K562 (cell line): ENCODE data around the gene MPZL1. TPM values are rescaled to one million over a fixed set of nuclear protein-coding genes. Genes with fewer than 3 reads are reported as not detected.

Experiments
- BRCA1 ChIP-seq, 2 experiments: fragments of 450-650 bp in 1 of 2; sonication (generic) in 1 of 2; formaldehyde crosslinking in 1 of 2; IDR thresholded peaks; 2 replicates each; pipeline versions ENCODE4 v1.5.0 to v1.6.1; 2017 to 2020; ENCODE audit warnings: mild to moderate bottlenecking in 1 of 2, missing genetic modification reagents in 1 of 2
- KDM4B ChIP-seq, 2 experiments: fragments of 450-650 bp in 1 of 2; sonication (generic) in 1 of 2; IDR thresholded peaks; 2 replicates each; pipeline ENCODE4 v1.6.1; 2016 to 2017; ENCODE audit warnings: borderline replicate concordance in 2 of 2, antibody characterized with exemption in 1 of 2, low read depth in 1 of 2, mild to moderate bottlenecking in 1 of 2
- MECOM ChIP-seq: fragments of 250-450 bp; sonication (Bioruptor Pico); IDR thresholded peaks from 2 replicates; pipeline ENCODE4 v1.8.0; 2022; ENCODE audit warnings: inconsistent platforms
- MXI1 ChIP-seq: IDR thresholded peaks from 2 replicates; pipeline ENCODE4 v1.6.1; 2011; ENCODE audit warnings: low read depth, mild to moderate bottlenecking, improper control_type of control experiment, low read length
- NR4A1 ChIP-seq, 2 experiments: fragments of 250-450 bp in 1 of 2; fragments of 450-650 bp in 1 of 2; sonication (Bioruptor Pico) in 1 of 2; IDR thresholded peaks; 2 replicates each; pipeline versions ENCODE4 v1.4.0 to v1.6.1; 2016 to 2020; ENCODE audit warnings: mild to moderate bottlenecking in 2 of 2, missing compliant biosample characterization in 1 of 2, missing genetic modification characterization in 1 of 2, moderate library complexity in 1 of 2
- RFX1 ChIP-seq: fragments of 450-650 bp; IDR thresholded peaks from 2 replicates; pipeline ENCODE4 v1.6.1; 2016; ENCODE audit warnings: mild to moderate bottlenecking, moderate library complexity
- SMAD2 ChIP-seq: fragments of 150-350 bp; IDR thresholded peaks from 2 replicates; pipeline ENCODE4 v1.6.1; 2014; ENCODE audit warnings: low read depth, mild to moderate bottlenecking, low read length
- SPI1 ChIP-seq: IDR thresholded peaks from 2 replicates; pipeline ENCODE4 v1.6.1; 2011; ENCODE audit warnings: low read depth, low read length, control low read depth, borderline replicate concordance
- SRSF1 ChIP-seq: fragments of 200-400 bp; formaldehyde crosslinking; IDR thresholded peaks from 2 replicates; pipeline ENCODE4 v1.6.1; 2017; ENCODE audit warnings: mild to moderate bottlenecking, low read depth, low read length, moderate library complexity
- STAG1 ChIP-seq: sonication (generic); formaldehyde crosslinking; IDR thresholded peaks from 2 replicates; pipeline ENCODE4 v1.5.0; 2020; ENCODE audit warnings: missing genetic modification reagents, borderline replicate concordance
- TBL1XR1 ChIP-seq, 2 experiments: IDR thresholded peaks; 2 replicates each; pipeline ENCODE4 v1.6.1; 2012; ENCODE audit warnings: improper control_type of control experiment in 2 of 2, low read length in 2 of 2, mild to moderate bottlenecking in 1 of 2
- XRCC3 ChIP-seq: fragments of 450-650 bp; IDR thresholded peaks from 2 replicates; pipeline ENCODE4 v1.6.1; 2017; ENCODE audit warnings: mild to moderate bottlenecking, moderate library complexity
- ZNF12 ChIP-seq: sonication (generic); formaldehyde crosslinking; IDR thresholded peaks from 2 replicates; pipeline ENCODE4 v1.4.0; 2020; ENCODE audit warnings: mild to moderate bottlenecking, missing genetic modification reagents
- ZNF232 ChIP-seq: sonication (generic); formaldehyde crosslinking; IDR thresholded peaks from 2 replicates; pipeline ENCODE4 v1.8.0; 2022; ENCODE audit warnings: mild to moderate bottlenecking, missing genetic modification reagents
- ZNF695 ChIP-seq: fragments of 450-650 bp; formaldehyde crosslinking; IDR thresholded peaks from 2 replicates; pipeline ENCODE4 v1.4.0; 2020; ENCODE audit warnings: mild to moderate bottlenecking, moderate library complexity
- ZNF764 ChIP-seq: fragments of 250-450 bp; sonication (Bioruptor Pico); IDR thresholded peaks from 2 replicates; pipeline ENCODE4 v1.4.0; 2020; ENCODE audit warnings: low read depth, mild to moderate bottlenecking, moderate library complexity
- ZNF77 ChIP-seq: fragments of 250-450 bp; sonication (Bioruptor Pico); IDR thresholded peaks from 2 replicates; pipeline ENCODE4 v1.5.0; 2020
- polyA plus RNA-seq, 8 experiments: library from polyadenylated mRNA; depleted of rRNA in 4 of 8; stranded (reverse) in 5 of 8; unstranded in 3 of 8; fragments of >200 nt; fragmentation: Nextera tagmentation in 2 of 8; fragmentation: Illumina TruSeq in 1 of 8; extraction: Ambion mirVana in 2 of 8; extraction: Trizol in 1 of 8; gene quantifications; 2 replicates each; pipeline versions ENCODE4 v1.2.1 to v1.2.3, GENCODE V29; 2011 to 2014; ENCODE audit warnings: inconsistent platforms in 1 of 8, missing spikeins in 1 of 8
- total RNA-seq, 7 experiments: library from RNA; depleted of rRNA in 6 of 7; stranded (reverse); fragments of >200 nt in 6 of 7; fragmentation: Illumina TruSeq in 2 of 7; extraction: Trizol in 2 of 7; gene quantifications; 2 replicates each; pipeline versions ENCODE4 v1.2.1 to v1.2.3, GENCODE V29; 2011 to 2021; ENCODE audit warnings: low replicate concordance in 1 of 7
- TF ChIP-seq, protein P1 (sequence below), 2 experiments: fragments of 450-650 bp; IDR thresholded peaks; 2 replicates each; pipeline ENCODE4 v1.6.1; 2018; ENCODE audit warnings: mild to moderate bottlenecking in 2 of 2, low read depth in 1 of 2; ENCODE audit not compliant: partially characterized antibody in 2 of 2
- TF ChIP-seq, protein P2 (sequence below): fragments of 450-650 bp; formaldehyde crosslinking; conservative IDR thresholded peaks from 2 replicates; pipeline ENCODE4 v1.4.0; 2022; ENCODE audit warnings: mild to moderate bottlenecking, missing genetic modification characterization
- TF ChIP-seq, protein P3 (sequence below): fragments of 450-650 bp; IDR thresholded peaks from 2 replicates; pipeline ENCODE4 v1.6.1; 2018; ENCODE audit warnings: mild to moderate bottlenecking, low read depth; ENCODE audit not compliant: partially characterized antibody

MPZL1 gene
- total and polyA plus RNA-seq, 9 of the 15 experiments (the other 6 are each of a cell fraction or from before 2014, with no cell fraction given), result 14.5 to 153 (median 66.5) TPM

DNA sequence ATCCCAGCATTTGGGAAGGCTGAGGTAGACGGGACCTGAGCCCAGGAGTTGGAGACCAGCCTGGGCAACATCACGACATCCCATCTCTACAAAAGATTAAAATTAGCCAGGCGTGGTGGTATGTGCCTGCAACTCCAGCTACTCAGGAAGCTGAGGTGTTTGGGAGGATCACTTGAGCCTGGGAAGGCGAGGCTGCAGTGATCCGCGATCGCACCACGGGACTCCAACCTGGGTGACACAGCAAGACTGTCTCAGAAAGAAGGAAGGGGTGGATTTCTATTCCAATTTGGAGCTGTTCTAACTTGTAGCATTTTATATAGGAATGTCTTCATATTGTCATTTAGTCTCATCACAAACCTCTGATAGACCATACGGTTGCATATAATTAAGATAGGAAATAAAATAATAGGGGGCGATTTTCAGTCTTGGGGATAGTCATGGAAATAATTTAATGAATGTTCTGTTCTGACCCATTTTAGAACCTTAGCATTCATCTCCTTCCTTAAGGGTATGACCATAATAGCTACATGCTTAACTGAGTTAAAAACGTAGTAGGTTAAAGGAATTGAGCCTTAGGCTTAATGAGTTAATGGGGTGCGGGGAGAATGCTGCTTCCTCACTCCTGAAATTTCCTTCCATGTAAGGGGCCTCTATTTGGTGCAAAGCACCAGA lies 99.0 kb downstream of the MPZL1 start (continued):
- TF ChIP-seq ZNF764 (CRISPR knock-in tag) (no peak), TBL1XR1 (IDR thresholded peaks at IDR 0.05; ENCODE audit: low read length in 2 of 2) (no peak; a peak in 1 of 4 replicates), ZNF232 (CRISPR knock-in tag) (no peak), ZNF695 (CRISPR knock-in tag) (no peak), BRCA1 (IDR thresholded peaks at IDR 0.05) (no peak), BRCA1 (CRISPR knock-in tag; IDR thresholded peaks at IDR 0.05) (no peak), SRSF1 (no peak), SPI1 (no peak), SMAD2 (no peak), XRCC3 (no peak), MXI1 (no peak), MECOM (CRISPR knock-in tag) (no peak), RFX1 (no peak), STAG1 (no peak), ZNF12 (CRISPR knock-in tag) (no peak), NR4A1 (CRISPR knock-in tag; IDR thresholded peaks at IDR 0.05) (no peak), NR4A1 (tag; IDR thresholded peaks at IDR 0.05) (no peak), KDM4B (IDR thresholded peaks at IDR 0.05; ENCODE audit: borderline replicate concordance in 2 of 2, low read depth in 1 of 2) (no peak), ZNF77 (CRISPR knock-in tag) (no peak)
- TF ChIP-seq, protein P1, sequence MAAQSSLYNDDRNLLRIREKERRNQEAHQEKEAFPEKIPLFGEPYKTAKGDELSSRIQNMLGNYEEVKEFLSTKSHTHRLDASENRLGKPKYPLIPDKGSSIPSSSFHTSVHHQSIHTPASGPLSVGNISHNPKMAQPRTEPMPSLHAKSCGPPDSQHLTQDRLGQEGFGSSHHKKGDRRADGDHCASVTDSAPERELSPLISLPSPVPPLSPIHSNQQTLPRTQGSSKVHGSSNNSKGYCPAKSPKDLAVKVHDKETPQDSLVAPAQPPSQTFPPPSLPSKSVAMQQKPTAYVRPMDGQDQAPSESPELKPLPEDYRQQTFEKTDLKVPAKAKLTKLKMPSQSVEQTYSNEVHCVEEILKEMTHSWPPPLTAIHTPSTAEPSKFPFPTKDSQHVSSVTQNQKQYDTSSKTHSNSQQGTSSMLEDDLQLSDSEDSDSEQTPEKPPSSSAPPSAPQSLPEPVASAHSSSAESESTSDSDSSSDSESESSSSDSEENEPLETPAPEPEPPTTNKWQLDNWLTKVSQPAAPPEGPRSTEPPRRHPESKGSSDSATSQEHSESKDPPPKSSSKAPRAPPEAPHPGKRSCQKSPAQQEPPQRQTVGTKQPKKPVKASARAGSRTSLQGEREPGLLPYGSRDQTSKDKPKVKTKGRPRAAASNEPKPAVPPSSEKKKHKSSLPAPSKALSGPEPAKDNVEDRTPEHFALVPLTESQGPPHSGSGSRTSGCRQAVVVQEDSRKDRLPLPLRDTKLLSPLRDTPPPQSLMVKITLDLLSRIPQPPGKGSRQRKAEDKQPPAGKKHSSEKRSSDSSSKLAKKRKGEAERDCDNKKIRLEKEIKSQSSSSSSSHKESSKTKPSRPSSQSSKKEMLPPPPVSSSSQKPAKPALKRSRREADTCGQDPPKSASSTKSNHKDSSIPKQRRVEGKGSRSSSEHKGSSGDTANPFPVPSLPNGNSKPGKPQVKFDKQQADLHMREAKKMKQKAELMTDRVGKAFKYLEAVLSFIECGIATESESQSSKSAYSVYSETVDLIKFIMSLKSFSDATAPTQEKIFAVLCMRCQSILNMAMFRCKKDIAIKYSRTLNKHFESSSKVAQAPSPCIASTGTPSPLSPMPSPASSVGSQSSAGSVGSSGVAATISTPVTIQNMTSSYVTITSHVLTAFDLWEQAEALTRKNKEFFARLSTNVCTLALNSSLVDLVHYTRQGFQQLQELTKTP (IDR thresholded peaks at IDR 0.05; ENCODE audit: low read depth in 1 of 2, partially characterized antibody in 2 of 2), result no peak
- TF ChIP-seq, protein P2, sequence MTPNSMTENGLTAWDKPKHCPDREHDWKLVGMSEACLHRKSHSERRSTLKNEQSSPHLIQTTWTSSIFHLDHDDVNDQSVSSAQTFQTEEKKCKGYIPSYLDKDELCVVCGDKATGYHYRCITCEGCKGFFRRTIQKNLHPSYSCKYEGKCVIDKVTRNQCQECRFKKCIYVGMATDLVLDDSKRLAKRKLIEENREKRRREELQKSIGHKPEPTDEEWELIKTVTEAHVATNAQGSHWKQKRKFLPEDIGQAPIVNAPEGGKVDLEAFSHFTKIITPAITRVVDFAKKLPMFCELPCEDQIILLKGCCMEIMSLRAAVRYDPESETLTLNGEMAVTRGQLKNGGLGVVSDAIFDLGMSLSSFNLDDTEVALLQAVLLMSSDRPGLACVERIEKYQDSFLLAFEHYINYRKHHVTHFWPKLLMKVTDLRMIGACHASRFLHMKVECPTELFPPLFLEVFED (CRISPR knock-in tag), result 0 out of 2 replicates have a peak, but pooled peaks have one; percentile 26
- TF ChIP-seq, protein P3, sequence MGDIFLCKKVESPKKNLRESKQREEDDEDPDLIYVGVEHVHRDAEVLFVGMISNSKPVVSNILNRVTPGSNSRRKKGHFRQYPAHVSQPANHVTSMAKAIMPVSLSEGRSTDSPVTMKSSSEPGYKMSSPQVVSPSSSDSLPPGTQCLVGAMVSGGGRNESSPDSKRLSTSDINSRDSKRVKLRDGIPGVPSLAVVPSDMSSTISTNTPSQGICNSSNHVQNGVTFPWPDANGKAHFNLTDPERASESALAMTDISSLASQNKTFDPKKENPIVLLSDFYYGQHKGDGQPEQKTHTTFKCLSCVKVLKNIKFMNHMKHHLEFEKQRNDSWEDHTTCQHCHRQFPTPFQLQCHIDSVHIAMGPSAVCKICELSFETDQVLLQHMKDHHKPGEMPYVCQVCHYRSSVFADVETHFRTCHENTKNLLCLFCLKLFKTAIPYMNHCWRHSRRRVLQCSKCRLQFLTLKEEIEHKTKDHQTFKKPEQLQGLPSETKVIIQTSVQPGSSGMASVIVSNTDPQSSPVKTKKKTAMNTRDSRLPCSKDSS, result no peak
